HG03108 (cell line): Measurements from ENCODE around the gene NRG2.

Experiments
- ATAC-seq: cut with Tn5 transposase; IDR thresholded peaks from one replicate; pipeline ENCODE4 v1.9.1; 2021; ENCODE audit warnings: moderate library complexity; ENCODE audit not compliant: unreplicated experiment

The NRG2 gene

GRCh38 chr5:139821806-139822552 lies 221.1 kb downstream of the NRG2 start:
- no peak for ATAC-seq

GRCh38 chr5:139820606-139821005 lies 222.5 kb downstream of the NRG2 start:
- no peak for ATAC-seq

- no peak for ATAC-seq
Observed at GRCh38 chr5:139820130-139820529, 223.0 kb downstream of the NRG2 start.

DNA sequence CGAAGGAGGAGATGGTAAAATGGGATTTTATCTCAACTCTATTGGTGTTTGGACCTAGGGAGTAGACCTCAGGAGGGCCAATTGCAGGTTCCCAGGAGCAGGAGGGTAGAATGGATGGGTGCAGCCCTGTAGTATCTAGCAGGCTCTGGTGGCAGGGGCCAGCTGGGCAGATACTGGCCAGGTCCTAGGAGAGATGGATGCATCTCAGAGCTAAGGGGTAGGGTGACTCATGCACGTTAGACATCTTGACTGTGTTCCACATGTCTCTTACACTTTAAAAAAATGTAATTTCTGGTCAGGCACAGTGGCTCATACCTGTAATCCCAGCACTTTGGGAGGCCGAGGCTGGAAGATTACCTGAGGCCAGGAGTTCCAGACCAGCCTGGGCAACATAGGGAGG lies 225.1 kb downstream of the NRG2 start:
- no peak for ATAC-seq

GRCh38 chr5:139817362-139817761 lies 225.7 kb downstream of the NRG2 start:
- ATAC-seq = no peak

- no peak for ATAC-seq
Observed at GRCh38 chr5:139816566-139816965, 226.5 kb downstream of the NRG2 start.

DNA sequence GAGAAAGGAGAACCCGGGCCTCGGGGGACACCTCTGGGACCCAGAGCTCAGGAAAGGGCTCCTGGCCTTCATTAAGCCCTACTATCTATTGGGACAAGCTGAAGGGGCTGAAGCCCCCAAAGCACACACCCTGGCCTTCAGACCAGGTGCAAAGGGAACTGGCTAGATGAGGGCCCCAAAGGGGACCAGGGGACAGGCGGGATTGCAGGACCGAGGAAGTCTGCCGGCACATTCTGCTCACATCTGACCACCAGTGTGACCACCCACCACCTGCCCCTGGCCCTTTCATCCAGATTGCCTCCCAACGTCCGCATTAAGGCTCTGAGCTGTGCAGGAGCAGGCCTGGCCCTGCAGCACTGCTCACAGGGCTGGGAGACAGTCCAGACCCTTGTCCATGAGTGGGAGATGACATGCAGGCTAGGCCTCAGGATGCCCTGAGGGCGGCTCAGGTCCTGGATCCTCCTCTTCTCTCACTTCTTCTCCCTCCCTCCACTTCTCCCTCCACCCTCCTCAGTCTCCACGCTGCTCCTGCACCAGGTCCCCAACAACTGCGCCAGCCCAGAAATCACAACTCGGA lies 228.3 kb downstream of the NRG2 start:
- no peak for ATAC-seq

- ATAC-seq = no peak
Observed at GRCh38 chr5:139814191-139814601, 228.9 kb downstream of the NRG2 start.

DNA sequence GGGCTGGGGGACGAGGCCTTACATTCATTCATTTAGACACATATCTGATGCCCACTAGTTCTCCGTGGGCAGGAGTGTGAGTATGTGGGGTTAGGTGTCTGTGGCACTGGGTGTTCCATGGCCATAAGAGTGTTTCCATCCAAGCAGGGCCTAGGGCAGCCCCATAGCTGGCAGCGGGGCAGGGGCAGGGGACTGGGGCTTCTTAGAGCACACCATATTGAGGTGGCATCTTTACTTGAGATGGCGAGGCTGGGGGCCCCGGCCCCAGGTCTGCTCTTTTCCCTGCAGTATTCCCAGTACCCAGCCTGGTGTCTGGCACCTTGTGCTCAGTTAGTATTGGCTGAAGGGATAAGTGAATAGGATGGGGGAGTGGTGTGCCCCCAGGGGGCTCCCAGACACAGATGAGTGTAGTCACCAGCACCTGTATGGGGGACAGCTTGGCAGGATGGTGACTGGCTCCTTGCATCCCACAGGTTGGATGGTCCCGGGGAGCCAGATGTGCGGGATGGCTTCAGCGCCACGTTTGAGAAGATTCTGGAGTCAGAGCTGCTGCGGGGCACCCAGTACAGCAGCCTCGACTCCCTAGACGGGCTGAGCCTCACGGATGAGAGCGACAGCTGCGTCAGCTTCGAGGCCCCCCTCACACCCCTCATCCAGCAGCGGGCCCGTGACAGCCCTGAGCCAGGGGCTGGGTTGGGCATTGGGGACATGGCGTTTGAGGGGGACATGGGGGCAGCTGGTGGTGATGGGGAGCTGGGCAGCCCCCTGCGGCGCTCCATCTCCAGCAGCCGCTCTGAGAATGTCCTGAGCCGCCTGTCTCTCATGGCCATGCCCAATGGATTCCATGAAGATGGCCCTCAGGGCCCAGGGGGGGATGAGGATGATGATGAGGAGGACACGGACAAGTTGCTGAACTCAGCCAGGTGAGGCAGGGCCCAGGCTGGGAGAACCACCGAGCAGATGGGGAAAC lies 230.0 kb downstream of the NRG2 start:
- no peak for ATAC-seq

- ATAC-seq = no peak
Observed at GRCh38 chr5:139812323-139812722, 230.8 kb downstream of the NRG2 start.

- ATAC-seq = no peak
Observed at GRCh38 chr5:139811274-139811607, 231.9 kb downstream of the NRG2 start.

DNA sequence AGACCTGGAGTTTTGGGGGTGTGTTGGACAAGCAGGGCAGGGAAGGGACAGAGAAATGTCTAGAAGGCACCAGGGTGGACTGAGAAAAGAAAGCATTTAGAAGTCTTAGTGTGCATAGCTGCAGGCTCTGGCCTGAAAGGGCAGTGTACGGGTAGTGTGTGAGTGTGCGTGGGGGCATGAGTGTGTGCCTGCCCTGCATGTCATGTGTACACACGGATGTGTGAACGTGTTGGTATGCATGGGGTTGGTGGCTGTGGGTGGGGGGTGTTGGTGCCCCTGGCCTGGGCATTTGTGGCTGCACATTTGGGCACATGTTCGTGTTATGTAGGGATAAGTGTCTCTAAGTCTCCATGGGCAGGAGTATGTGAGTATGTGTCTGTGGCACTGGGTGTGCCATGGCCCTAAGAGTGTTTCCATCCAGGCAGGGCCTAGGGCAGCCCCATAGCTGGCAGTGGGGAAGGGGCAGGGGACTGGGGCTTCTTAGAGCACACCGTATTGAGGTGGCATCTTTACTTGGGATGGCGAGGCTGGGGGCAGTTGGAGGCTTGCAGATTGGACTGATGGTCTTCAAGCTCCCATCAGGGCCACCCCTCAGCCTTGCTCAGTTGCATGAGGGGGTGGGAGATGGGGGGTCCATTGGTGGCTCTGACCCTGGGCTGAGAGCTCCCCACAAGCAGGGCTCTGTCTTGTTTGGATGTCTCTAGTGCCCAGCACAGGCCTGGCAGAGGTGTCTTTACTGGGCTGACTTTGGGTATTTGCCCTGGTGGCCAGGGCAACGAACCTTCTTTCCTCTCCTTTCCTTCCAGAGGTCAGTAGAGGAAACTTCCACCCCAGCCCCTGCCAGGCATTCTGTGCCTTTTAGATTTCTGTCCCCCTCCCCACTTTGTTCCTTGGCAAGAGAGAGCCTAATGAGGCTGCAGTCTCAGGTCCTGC lies 232.5 kb downstream of the NRG2 start:
- ATAC-seq = no peak

DNA sequence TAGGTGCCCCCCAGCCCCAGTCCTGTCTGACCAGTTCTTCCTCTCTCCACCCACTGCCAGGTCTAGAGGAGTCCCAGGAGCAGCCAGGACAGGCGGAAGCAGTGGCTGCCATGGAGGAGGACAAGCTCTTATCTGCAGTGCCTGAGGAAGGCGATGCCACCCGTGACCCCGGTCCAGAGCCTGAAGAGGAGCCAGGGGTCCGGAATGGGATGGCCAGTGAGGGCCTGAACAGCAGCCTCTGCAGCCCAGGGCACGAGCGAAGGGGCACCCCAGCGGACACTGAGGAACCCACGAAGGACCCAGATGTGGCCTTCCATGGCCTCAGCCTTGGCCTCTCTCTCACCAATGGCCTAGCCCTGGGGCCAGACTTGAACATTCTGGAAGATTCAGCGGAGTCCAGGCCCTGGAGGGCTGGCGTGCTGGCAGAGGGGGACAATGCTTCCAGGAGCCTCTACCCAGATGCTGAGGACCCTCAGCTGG lies 233.7 kb downstream of the NRG2 start:
- no peak for ATAC-seq

DNA sequence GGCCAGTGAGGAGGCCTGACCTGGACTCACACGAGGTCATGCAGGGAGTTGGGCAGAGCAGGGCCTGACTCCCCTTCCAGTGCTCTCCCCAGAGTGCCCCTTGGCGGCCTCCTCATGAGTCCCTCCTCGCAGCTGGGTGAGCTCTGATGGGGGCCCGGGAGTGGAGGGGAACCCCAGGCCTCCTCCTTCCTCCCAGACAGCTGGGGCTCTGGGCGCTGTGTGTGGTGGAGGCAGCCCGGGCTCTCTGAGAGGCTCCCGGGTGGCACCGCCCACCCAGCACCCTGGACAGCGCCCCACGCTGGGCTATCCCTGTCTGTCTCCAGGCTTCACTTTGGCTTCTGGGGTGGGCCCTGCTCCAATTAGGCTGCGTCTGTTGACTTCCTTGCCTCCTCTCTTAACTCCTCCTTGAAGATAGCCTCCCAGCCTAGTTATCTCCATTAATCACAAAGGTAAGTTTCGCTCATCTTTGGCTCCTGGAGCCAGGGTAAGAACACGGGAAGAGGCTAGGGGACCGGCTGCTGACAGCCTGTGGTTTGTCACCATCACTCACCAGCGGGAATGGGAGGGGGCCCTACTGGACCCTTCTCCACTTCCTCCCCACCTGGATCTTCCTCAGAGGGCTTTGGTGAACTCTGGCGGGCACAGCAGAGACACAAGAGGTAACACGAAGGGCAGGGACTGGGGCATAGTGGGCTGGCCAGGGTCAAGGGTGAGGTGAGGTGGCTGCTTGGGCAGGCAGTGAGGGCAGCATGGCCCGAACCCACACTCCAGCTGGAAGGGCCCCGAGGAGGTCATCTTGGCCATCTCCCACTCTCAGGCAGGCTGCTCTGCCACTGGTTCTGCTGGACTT lies 234.4 kb downstream of the NRG2 start:
- no peak for ATAC-seq

DNA sequence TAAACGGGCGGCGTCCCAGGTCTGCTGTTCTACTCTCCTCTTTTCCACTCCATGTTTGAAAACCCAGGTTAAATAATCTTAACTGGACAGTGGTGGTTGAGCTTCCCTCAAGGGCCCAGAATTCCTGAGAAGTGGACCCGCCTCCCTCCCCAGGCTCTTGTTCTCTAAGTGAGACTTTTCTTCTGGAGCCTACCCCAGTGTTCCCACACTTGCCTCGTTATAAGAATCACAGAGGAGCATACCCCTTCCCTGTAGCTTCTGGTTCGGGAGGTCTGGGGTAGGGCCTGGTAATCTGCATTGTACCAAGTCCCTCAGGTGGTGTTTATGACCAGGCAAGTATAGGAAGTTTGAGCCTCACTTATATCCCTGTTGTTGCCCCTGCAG lies 235.5 kb downstream of the NRG2 start:
- no peak for ATAC-seq

DNA sequence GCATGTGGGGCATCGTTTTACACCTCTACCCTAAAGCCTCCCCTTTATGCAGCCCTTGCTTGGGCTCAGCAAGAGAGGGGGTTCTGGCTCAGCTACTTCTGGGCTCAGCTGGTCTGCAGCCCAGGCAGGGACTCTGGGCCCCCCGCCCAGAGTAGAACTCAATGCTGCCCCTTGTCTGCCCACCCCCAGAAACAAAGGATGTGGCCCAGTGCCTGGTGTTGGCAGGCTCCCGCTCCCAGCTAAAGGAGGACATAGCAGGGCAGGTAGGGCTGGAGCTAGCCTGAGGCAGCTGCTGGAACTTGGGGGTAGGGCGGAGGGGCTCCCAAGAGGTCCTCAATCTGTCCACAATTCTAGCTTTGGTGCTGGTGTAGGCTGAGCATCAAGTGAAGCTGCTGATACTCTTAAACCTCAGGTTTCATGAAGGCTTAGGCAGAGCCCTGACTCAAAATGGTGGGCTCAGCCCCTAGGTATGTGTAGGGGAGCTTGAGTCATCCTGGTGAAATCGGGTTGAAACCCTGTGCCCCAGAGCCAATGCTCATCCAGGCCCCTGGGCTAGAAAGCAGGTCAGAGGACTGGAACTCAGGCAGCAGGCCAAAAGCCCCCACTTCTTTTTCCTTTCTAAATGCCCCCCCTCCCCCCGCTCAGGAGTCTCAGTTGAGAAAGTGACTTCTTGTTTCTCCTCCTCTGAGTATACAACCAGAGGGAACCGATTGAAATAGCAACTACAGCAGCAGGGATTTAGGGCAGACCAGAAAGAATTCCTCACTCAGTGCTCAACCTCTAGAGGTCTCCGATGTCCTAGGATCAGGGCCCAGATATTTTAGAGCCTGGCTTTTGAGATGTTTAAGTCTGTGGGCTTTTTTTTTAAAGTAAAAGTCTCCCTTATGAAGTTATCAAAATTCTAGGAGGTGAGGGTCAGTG lies 236.1 kb downstream of the NRG2 start:
- ATAC-seq = no peak

GRCh38 chr5:139806111-139806510 lies 237.0 kb downstream of the NRG2 start:
- ATAC-seq = no peak

DNA sequence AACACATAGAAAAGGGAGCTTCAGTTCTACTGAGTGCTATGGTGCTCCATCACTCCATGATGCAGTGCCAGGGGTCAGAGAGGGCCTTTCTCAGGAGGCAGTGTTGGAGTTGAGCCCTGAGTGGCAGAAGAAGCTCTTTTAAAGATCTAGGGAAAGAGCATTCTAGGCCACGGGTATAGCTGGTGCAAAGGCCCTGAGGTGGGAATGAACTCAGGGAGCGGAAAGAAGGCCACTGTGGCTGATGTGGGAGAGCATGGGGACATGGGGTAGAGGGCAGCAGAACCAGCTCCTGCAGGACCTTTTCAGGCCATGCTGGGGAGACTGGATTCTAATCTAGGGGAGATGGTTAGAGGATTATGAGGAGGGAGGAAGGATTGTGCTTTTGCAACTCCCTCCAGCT lies 237.6 kb downstream of the NRG2 start:
- ATAC-seq = no peak
